GM10266 (cell line): ENCODE data around the gene ATXN1.

ENCODE experiments used
- DNase-seq: peaks from one replicate; pipeline ENCODE4 v3.0.0; 2012; ENCODE audit errors: extremely low spot score
- TF ChIP-seq, protein P1 (sequence below): IDR thresholded peaks from 2 replicates; pipeline ENCODE4 v1.5.1; 2012; ENCODE audit warnings: mild to moderate bottlenecking, low read depth; ENCODE audit not compliant: control insufficient read depth, insufficient read depth; ENCODE audit errors: missing control alignments

The ATXN1 gene

DNA sequence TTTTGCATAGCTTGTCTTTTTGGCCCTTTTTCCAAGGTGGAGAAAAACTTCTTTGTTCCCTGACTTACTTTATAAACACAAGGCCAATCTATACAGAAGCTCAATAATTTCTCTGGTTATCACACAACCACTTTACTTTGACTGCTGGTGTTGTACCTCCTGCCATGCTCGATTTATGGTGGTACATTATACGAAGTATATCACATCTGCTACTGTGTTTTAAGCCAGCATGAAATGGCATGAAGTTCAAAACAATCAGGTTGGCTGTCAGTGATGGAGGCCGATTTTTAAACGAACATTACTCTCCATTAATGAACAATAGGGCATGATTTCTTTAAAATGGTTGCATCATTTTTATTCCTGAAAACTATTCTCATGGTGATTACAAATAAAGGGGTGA is 21.0 kb upstream of the ATXN1 start:
- TF ChIP-seq, protein P1, sequence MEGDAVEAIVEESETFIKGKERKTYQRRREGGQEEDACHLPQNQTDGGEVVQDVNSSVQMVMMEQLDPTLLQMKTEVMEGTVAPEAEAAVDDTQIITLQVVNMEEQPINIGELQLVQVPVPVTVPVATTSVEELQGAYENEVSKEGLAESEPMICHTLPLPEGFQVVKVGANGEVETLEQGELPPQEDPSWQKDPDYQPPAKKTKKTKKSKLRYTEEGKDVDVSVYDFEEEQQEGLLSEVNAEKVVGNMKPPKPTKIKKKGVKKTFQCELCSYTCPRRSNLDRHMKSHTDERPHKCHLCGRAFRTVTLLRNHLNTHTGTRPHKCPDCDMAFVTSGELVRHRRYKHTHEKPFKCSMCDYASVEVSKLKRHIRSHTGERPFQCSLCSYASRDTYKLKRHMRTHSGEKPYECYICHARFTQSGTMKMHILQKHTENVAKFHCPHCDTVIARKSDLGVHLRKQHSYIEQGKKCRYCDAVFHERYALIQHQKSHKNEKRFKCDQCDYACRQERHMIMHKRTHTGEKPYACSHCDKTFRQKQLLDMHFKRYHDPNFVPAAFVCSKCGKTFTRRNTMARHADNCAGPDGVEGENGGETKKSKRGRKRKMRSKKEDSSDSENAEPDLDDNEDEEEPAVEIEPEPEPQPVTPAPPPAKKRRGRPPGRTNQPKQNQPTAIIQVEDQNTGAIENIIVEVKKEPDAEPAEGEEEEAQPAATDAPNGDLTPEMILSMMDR = no peak
- DNase-seq = no peak

DNA sequence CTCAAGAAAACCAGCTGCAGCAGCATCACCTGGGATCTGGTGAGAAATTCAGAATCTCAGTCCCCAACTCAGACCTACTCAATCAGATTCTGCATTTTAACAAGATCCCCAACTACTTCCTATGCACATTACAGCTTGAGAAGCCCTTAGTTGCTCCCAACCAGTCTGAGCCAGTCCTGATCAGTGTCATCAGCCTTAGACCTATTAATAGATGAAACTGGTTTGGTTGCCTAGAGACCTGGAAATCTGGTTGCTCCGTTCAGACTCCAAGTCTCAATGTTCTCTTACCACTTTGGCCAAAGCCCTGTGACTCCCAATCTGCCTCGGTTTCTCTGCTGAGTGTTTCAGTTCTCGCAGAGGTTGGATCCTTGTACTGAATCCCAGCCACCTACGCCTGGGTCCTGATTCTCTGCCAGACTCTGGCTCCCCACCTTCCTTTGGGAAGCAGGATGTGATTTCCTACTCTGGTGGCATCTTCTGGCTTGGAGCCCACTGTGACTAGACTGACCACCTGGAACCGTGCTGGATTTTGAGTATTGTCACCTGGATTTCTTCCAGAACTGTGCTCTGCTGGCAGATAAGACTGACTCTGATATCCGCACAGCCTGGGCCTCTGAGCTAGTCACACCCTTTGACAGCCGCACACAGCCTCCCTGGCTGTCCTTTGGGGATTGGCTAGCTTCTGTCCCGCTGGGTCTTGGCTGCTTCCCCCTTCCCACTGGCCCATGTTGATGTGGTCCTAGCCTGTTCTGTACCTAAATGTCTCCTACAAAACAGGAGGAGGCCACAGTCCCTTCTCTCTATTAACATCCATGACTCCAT is 20.3 kb upstream of the ATXN1 start:
- no peak for DNase-seq

DNA sequence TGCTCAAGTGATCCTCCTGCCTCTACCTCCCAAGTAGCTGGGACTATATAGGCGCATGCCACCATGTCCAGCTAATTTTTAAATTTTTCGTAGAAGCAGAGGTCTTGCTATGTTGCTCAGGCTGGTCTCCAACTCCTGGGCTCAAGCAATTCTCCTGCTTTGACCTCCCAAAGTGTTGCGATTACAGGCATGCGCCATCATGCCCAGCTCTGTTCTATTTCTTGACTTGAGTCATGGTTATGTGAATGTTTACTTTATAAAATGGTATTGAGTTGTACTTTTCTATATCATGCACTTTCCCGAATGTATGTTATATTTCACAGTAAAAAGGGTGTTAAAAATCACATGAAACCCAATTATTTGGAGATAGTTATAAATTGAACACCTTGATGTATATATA is 17.3 kb upstream of the ATXN1 start:
- TF ChIP-seq, protein P1 = no peak
- no peak for DNase-seq

More for the DNA sequence above, 20.3 kb upstream of the ATXN1 start:
- TF ChIP-seq, protein P1 = no peak

DNA sequence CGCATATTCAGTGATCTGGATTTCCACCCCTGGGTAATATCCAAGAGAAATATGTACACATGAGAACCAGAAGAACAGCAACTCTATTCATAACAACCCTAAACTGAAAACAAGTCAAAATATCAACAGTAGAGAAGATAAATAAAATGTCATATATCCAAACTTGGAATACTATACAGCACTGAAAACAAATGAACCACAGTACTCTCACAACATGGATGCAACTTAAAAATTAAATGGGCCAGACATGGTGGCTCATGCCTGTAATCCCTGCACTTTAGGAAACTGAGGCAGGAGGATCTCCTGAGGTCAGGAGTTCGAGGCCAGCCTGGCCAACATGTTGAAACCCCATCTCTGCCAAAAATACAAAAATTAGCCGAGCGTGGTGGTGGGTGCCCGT is 16.5 kb upstream of the ATXN1 start:
- TF ChIP-seq, protein P1 = no peak
- no peak for DNase-seq

DNA sequence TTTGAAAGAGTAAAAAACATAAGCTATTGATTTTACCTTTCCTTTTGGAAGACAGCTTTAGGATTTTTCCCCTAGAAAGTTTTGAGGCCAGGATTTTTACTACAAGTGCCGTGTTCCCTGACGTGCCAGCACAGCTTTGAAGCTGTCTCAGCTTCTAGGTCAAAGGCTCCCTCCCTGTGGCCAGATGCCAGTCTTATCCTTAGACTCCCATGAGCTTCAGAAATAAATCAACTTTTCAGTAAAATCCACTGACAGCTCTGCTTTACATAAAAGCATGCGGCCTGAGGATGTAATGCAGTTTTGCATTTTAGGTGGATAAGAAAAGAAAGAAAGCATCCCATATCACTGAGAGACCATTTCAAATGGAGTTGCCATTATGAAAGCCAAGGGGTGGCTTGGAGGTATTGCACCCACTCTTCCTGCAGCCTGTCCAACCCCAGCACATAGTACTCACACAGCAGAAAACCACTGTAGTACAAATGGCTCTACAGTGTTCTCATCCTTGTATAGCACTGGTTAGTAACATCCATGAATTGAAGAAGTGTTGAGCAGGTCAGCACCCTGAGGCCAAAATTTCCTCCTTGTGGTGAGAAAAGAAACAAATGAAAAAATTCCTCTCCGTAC is 15.2 kb upstream of the ATXN1 start:
- no peak for DNase-seq
- TF ChIP-seq, protein P1 = no peak

DNA sequence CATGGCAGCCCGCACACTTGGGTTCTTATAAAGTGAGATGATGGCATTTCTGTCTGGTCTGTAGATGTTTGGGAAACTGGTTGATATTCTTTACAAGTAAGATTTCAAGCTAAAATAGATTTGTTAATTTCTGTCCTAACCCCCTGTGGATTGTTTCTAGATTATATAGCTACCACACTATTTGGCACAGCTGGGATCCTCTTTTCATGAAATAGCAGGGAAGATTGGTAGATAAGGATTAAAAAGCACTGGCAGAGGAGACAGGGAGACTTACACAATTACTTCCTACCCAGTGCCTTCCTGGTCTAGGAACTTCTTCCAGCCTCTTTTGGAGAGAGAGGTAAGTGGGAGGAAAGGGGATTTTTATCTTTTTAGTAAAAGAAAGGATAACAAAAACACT is 13.2 kb upstream of the ATXN1 start:
- DNase-seq = no peak

More for the DNA sequence above, 13.2 kb upstream of the ATXN1 start:
- TF ChIP-seq, protein P1 = no peak
